ENCODE measurements around the gene TMEM129.

TMEM129 gene

DNA sequence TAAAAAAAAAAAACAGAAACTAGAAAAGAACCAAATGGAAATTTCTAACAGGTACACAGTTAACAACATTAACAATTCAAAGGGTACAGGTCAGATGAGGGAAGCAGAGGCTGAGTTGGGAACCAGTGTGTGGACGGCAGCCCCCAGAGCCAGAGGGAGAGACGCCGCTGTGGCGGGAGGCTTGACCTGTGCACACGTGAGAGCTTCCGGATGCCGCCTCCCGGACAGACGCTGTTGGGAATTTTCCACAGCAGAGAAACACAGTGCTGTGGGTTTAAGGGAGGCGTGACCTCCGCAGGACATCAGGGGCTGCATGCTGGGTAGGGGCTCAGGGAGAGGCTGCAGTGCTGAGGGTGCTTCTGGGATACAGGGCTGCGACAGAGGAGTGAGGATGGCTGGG, 22.4 kb upstream of the TMEM129 start:
- no peak for DNase-seq

DNA sequence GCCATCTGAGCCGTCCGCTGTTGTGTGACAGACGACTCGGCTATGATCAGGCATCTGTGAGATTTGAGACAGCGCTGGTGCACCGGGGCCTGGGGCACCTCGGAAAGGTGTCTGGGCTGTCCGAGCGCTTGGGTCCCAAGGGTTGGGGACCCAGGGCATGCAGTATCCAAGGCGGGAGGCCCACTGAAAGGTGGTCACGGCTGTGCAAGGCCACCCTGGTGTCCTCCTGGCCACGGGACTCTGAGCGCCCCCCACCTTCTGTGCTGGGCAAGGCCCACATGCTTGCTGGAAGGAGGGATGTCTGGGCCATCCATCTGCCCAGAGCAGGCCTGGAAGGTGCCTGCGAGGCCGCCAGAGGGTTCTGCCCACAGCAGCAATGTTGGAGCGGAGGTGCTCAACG, 20.1 kb upstream of the TMEM129 start:
- no peak for DNase-seq

DNA sequence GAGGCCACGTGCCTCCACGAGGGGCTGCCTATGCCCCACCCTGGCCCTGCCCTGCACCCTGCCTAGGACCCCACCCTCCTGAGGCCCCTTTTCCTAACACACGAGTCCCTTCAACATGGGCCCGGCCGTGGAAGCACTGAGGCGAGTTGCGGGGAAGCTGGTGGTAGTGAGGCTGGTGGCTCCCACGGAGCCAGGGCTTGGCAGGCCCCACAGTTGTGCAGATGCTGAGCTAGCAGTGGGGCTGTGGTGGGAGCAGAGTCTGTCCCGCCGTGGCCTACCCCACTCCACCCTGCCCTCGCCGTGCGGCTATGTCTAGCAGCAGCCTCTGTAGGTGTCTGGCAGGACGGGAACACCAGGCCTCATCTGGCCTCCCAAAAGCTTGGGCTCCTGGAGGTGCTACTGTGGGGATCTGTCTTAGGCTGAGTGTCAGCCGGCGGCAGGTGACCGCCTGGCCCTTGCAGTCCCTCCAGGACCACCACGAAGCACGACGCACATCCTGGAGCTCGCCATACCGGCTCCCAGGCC, 19.0 kb upstream of the TMEM129 start:
- no peak for DNase-seq

DNA sequence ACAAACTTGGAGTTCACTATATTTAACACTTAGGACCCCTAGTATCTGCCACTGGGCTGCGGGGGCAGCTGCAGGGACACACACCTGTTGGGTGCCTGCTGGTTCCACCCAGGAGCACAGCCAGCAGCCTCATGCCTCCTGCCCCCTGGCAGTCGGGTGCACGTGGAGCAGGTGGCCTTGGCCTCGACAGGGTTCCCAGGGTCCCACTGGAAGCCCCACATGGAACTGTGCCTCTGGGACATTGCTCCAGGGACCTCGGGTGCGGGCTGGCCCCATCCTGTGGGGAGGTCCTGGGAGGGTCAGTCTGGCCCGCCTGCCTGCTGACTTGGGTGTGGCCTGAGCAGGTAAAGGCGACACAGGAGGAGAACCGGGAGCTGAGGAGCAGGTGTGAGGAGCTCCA, 18.2 kb upstream of the TMEM129 start:
- DNase-seq: no peak

GRCh38 chr4:1738410-1738809, 17.3 kb upstream of the TMEM129 start:
- DNase-seq: no peak

GRCh38 chr4:1737666-1738065, 16.5 kb upstream of the TMEM129 start:
- no peak for DNase-seq

DNA sequence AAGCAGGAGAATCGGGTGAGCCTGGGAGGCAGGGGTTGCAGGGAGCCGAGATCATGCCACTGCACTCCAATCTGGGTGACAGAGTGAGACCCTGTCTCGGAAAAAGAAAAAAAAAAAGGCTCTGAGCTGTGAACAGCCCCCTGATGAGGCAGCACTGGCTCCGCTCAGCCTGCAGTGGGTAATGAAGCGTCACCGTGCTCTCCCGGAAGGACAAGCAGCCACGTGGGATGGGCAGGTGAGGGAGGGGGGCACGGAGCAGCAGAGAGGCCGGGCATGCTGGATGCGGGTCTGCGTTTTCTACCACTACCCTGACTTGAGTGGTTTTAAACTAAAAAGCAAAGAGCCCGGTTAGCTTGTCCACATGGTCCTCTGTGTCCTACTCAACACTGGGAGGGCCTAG, 15.7 kb upstream of the TMEM129 start:
- no peak for DNase-seq

GRCh38 chr4:1735215-1735614, 14.1 kb upstream of the TMEM129 start:
- DNase-seq: no peak

GRCh38 chr4:1732911-1733310, 11.8 kb upstream of the TMEM129 start:
- no peak for DNase-seq

GRCh38 chr4:1731180-1731579, 10.1 kb upstream of the TMEM129 start:
- no peak for DNase-seq

DNA sequence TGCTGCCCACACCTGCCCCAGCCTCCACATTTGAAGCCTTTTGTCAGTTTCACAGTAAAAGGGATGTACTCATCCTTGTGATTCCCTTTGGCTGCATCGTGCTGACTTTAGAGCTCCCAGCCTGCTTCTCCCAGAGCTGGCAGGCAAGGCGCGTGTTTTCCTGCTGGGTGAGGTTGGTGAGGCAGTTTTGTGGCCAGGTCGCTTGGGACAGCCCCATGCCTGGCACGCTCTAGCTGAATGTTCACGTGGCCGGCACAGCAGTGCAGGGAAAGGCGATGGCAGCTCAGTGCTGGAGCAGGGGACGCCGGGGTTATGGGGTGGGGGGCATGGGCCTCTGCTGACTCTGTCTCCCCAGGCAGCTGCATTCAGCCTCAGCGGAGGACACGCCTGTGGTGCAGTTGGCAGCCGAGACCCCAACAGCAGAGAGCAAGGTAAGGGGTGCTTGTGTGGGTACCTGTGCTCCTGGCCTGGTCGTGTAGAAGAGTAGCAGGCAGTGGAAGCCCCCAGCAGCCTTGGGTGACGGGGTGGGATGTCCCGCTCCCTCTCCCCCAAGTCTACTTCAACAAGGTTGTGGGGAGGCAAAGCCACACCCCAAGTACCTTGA, 9.5 kb upstream of the TMEM129 start:
- no peak for DNase-seq

GRCh38 chr4:1728061-1728980, 7.2 kb upstream of the TMEM129 start:
- no peak for DNase-seq

DNA sequence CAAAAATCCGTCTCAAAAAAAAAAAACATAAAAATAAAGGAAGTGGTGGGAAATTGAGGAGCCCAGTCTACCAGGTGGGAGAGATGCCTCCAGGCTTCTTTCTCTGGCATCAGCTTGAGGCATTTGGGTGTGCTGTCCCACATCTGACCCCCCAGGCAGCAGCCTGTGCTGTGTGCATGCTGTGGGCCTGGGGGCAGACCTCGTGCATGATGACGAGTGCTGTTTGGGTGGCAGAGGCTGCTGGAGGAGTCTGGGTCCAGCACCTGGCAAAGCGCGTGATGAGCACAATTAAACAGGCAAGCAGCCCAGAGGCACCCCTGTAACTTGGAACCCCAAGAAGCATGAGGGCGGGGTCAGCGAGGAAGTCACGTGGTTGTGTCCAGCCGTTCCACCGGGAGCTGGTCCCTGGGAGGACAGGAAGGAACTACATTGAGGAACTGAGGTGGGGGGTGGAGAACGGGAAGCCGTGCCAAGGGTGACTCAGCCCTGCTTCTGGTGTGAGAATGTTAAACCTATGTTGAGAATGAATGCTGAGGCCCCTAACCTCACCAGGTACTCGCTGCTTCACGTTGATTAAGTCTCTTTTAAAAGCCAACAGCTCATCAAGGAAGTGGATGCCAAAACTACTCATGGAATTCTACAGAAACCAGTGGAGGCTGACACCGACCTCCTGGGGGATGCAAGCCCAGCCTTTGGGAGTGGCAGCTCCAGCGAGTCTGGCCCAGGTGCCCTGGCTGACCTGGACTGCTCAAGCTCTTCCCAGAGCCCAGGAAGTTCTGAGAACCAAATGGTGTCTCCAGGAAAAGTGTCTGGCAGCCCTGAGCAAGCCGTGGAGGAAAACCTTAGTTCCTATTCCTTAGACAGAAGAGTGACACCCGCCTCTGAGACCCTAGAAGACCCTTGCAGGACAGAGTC, 6.3 kb upstream of the TMEM129 start:
- no peak for DNase-seq

DNA sequence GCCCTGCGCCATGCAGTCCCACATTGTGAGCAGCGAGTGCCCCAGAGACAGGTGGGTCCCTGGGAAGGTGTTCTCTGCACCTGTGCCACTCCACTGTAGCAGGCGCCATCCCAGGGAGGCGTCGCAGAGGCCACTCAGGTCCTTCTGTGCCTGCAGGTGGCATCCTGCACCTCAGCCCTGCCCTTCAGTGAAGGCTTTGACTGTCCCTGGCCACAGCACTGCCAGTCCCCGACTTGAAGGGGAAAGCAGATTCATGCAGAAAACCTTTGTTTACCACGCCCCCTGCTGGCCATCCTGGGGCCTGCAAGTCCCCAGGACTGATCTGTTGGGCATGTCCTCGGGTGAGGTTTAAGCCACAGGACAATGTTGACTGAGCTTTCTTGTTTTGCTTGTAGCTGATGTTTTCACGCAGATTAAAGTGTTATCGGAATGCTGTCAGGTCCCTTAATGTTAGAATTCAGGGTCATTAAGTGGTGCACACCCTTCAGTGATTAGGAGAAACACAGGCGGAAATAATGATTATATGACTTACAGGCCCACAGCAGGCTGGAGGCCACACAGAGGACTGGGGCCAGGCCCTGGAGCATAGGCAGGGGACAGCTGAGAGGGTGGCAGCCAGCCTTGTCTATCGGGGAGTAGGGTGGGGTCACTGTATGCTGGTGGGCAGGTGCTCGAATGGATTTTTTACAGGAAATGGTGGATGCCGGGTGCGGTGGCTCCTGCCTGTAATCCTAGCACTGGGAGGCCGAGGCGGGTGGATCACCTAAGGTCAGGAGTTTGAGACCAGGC, 5.2 kb upstream of the TMEM129 start:
- DNase-seq: peak; percentile 87

GRCh38 chr4:1725521-1725920, 4.4 kb upstream of the TMEM129 start:
- DNase-seq: no peak

DNA sequence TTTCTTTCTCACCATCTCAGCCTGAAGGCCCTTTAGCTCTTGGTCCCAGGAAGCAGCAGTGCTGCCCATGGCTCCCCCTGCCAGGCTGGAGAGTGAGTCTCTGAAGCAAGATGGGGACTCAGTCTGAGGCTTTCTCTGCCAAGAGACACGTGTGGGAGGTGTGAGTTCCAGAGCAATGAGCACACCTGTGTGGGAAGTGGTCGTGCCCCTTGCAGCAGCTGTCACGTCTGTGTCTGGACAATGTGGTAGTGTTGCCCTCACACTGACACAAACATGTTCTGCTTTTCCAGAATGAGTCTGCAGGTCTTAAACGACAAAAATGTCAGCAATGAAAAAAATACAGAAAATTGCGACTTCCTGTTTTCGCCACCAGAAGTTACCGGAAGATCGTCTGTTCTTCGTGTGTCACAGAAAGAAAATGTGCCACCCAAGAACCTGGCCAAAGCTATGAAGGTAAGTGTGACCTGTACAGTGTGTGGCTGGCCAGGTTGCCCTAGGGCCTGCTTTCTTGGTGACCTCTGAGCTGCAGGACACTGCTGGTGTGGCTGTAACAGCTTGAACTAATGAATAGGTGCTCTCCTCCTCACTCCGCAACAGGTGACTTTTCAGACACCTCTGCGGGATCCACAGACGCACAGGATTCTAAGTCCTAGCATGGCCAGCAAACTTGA, 2.1 kb upstream of the TMEM129 start:
- peak; percentile 61 for DNase-seq

DNA sequence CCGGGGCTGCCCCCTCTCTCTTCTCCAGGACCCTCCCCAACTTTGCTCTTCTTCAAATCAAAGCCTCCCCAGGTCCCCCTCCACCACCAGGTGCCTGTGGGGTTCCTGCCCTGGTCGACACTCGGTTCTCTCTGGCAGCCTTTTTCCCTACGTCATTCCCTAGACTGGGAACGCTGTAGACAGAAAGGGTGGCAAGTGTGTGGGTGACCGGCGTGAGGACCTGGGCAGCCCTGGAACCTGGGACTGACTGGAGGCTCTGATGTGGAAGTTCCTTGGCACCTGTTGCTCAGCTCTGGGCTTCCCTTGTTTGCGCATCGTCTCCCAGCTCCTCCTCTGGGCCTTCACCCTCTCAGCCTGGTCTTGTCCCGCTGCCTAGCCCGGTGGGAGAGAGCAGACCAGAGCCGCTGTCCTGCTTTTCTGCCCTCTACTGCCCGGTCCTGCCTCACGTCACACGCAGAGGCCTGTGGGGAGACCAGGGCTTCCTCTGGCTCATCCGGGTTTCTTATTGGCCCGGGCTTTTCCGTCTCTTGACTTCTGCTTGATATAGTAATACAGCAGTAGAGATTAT, 1.5 kb upstream of the TMEM129 start:
- DNase-seq: no peak

GRCh38 chr4:1721666-1722550, 785 bp upstream of the TMEM129 start:
- no peak for DNase-seq

- peak; percentile 42 for DNase-seq
These were observed 750 bp downstream of the TMEM129 start for GRCh38 chr4:1720163-1720983.

Data from activated naive CD4-positive, alpha-beta T cell treated with anti-CD3 and anti-CD28 coated beads, Interleukin-2, amount 50 U/mL, for 16 hours (primary cell).